ENCODE measurements around the gene RSAD1.
A peak's percentile ranks its signal among the peaks of the same experiment; 100 is the strongest.

- peak in 2 of 3 donors; percentile 38 to 62 for TF ChIP-seq POLR2A (IDR thresholded peaks at IDR 0.05)
- no peak for TF ChIP-seq CTCF (IDR thresholded peaks at IDR 0.05)
Measured at GRCh38 chr17:50476545-50477315, 1.9 kb upstream of the RSAD1 start.

All from body of pancreas (tissue), 4 donors.